GM04503 (cell line): ENCODE data around the gene CHADL.

Experiments
- DNase-seq: peaks from one replicate; pipeline ENCODE4 v3.0.0-alpha.2; 2012; ENCODE audit warnings: low read depth

CHADL gene

GRCh38 chr22:41256254-41257253 is 15.8 kb upstream of the CHADL start:
- DNase-seq: no peak

DNA sequence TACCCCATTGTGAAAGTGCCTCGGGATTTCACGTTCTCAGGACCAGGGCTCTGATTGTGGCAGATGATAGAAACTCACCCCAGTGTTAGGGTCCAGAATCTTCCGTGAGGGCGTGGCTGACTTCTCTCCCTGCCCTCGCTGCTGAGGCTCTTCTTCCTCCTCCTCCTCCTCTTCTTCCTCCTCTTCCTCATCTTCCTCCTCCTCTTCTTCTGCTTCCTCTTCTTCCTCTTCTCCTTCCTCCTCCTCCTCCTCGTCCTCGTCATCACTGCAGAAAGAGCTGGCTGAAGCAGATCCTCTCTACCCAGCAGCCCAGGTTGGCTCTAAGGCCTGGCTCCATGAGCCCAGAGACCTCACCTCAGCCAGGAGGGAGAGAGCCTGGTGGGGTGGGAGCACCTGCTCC is 13.5 kb upstream of the CHADL start:
- DNase-seq: no peak

GRCh38 chr22:41252365-41252764 is 11.6 kb upstream of the CHADL start:
- no peak for DNase-seq

- no peak for DNase-seq
Measured at GRCh38 chr22:41250127-41250526, 9.4 kb upstream of the CHADL start.

DNA sequence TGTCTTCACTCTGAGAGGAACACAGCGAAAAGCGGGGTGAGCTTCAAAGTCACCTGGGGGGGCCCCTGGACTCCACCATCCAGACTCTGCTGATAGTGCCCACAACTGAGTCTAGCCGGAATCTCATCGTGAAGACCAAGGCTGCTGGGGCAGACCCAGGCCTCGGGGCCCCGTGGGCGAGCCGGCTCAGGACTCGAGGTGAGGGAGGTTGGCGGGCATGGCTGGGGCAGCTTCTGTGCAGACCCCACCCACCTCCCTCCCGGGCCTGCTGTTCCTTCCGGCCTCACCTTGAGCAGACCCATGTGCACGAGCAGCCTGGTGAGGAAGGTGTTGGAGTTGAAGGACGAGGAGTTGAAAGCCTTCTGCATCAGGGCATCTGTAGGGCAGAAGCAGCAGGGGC is 8.7 kb upstream of the CHADL start:
- no peak for DNase-seq

- DNase-seq: no peak
Measured at GRCh38 chr22:41248758-41249157, 8.0 kb upstream of the CHADL start.

- DNase-seq: no peak
Measured at GRCh38 chr22:41248314-41248713, 7.6 kb upstream of the CHADL start.

DNA sequence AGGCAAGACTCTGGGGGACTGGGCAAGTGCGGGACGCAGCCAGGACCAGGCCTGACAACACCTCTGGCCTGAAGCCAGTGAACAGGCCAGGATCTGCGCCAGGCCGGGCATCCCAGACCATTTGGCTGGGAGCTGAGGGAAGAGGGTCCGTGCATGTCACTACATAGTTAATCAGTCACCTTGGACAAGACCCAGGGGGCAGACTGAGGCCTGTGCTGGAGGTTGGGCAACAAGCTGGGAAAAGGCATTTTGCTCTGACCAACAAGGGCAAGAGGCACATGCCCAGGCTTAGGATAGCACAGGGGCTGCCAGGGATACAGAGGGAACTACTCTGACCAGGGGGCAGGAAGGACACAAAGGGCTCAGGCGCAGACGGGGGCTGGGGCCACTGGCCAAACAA is 7.0 kb upstream of the CHADL start:
- DNase-seq: no peak

DNA sequence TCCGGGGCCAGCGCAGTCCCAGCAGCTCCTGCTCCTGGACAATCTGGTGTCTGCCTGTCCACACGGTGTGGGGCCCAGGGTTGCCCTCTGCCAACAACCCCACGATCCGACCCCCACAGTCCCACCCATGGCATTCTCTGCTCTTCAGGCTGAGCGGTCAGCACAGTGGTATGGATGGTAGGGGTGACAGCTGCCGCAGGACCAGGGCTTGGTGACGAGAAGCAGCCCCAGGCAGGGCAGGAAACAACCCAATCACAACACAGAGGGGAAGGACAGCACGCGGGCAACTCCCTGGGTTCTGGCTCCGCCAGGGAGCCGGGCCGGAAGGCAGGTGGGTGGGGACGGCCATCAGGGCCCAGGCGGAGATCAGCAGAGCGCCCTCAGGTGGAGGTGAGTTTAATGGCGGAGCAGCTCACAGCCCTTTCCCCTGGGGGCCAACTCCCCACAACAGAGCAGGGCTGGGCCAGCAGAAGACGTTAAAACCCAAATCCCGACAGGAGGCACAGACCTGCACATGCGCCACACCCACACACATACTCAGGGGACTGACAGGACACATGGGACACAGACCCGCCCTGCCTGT is 5.3 kb upstream of the CHADL start:
- no peak for DNase-seq

GRCh38 chr22:41243361-41243760 is 2.6 kb upstream of the CHADL start:
- no peak for DNase-seq

DNA sequence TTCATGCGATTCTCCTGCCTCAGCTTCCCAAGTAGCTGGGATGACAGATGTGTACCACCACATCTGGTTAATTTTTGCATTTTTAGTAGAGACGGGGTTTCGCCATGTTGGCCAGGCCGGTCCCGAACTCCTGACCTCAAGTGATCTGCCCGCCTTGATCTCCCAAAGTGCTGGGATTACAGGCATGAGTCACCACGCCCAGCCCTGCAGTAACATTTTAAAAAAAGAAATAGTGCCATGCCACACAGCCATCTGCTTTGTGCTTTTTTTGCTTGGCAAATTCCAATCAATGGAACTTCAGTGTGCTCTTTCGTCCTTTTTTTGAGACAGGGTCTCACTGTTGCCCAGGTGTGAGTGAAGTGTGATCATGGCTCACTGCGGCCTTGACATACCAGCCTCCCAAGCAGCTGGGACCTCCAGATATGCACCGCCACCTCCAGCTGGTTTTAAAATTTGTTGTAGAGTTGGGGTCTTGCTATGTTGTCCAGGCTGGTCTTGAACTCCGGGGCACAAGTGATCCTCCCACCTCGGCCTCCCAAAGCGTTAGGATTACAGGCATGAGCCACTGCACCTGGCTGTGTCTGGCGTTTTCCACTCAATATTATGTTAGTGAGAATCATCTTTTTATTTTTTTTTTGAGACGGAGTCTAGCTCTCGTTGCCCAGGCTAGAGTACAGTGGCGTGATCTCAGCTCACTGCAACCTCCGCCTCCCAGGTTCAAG is 1.8 kb upstream of the CHADL start:
- DNase-seq: no peak

GRCh38 chr22:41241133-41241676 is 474 bp upstream of the CHADL start:
- no peak for DNase-seq

- no peak for DNase-seq
Measured at GRCh38 chr22:41239443-41240128, 1.1 kb downstream of the CHADL start.

GRCh38 chr22:41238570-41239442 is 1.9 kb downstream of the CHADL start:
- no peak for DNase-seq

DNA sequence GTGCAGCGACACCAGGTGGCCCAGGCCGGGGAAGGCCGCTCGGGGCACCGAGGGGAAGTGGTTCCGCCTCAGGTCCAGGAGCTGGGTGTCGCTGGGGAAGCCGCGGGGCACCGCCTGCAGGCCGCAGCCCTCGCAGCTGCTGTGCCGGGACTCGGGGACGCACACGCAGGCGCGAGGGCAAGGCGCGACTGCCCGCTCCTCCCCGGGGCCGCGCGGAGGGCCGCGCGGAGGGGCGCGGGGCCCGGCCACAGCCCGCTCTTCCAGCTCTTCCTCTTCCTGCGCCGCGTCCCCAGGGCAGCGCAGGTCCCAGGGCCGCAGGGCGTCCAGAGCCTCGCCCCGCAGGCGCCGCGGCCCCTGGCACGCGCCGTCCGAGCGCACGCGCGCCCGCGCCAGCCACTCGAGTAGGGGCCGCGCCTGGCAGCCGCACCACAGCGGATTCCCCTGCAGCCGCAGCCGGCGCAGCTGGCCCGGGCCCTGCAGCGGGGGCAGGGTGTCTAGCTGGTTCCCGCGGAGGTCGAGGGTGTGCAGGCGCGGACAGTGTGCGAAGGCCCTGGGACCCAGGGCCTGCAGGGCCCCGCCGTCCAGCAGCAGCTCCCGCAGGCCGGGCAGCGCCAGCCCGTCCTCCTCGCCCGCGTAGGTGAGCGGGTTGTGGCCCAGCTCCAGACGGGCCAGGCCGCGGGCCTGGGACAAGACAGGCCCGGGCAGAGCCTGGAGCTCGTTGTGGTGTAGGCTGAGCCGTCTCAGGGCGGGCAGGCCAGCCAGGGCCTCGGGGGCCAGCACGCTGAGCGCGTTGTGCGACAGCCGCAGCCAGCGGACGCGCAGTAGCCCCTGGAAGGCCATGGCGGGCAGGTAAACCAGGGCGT is 2.8 kb downstream of the CHADL start:
- DNase-seq: no peak

DNA sequence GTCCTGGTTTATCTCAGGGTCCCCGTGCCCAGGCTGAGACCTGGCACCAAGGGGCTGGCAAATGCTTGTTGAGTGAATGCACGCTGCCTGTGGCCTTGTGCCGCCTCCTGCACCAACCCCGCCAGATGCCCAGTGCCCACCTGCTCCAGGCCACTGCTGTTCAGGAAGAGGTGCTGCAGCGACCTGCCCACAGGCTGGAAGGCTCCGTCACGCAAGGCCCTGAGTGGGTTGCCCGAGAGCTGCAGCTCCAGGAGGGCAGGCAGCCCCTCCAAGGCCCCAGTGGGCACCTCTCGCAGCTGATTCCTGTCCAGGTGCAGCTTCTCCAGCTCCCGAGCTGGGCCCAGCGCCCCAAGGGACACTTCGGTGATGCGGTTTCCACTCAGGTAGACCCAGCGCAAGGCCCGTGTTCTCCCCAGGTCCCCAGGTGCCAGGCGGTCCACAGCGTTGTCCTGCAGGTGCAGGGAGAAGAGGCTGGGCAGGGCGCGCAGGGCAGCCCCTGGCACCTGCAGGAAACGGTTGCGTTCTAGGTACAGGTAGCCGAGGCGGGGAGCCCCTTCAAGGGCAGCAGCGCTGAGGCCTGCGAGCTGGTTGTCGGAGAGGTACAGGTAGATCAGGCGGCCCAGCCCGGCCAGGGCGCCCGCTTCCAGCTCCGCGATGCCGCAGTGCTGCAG is 3.6 kb downstream of the CHADL start:
- DNase-seq: no peak

GRCh38 chr22:41234815-41235695 is 5.7 kb downstream of the CHADL start:
- DNase-seq: no peak

DNA sequence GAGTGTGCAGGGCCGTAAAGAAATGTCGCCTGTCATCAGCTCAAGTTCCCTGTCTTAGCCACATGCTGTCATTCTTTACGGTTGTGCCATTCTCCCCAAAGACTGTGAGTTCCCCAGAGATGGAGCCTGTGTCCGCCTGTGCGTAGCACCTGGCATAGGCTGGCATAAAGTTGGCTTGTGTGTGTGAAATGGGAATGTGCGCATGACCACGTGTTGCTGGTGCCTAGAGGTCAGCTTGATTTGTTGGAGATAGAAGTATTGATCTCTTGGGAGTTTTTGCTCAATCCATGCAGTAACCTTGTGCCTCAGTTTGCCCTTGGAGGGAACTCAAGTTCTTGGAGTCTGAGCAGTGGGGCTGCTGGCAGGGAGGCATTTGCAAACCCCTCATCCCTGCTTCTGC is 9.4 kb downstream of the CHADL start:
- DNase-seq: no peak
